NCI-H510A treated with DMSO at 0.1 percent for 48 hours (cell line): ENCODE data around the gene DISP2.

Experiments used
- DNase-seq: peaks from one replicate; lab custom pipeline; 2025; lab: John Stamatoyannopoulos, UW

DISP2 gene

GRCh38 chr15:40328751-40329150 is 29.3 kb upstream of the DISP2 start:
- no peak for DNase-seq

DNA sequence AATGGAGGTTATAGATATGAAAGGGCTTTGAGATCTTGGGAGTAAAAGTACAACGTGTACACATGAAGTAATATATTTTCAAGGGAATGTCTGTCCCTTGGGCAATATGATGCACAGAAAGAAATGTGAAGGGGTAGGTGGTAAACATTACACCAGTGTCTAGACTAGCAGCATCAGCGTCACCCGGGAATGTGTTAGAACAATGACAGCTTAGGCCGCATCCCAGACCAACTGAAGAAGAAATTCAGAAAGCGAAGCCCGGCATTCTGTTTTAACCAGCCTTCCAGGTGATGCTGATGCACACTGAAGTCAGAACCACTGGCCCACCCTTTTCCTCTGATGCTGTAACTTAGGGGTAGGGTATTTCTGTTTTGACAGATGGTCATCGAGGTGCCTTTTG is 28.2 kb upstream of the DISP2 start:
- no peak for DNase-seq

DNA sequence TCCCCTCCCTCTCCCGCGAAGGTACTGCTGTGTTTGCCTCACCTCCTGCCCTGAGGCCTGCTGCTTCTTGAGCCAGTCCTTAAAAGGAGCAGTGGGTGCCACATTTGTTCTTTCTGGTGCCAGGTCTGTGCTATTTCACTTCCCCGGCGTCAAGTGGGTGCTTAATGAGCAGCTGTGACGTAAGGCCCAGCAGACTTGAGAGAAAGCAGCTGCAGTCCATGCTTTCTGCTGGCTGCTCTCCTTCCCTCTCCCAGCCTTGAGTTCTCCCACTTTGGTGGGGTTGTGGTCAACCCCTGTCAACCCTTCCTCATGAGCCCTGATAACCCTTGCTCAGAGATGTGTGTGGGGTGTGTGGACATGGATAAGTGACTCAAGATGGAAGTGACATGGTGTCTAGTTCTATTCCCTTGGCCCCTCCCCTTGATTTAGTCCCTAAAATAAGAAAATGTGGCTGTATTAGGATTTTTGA is 27.6 kb upstream of the DISP2 start:
- peak; percentile 74 for DNase-seq

DNA sequence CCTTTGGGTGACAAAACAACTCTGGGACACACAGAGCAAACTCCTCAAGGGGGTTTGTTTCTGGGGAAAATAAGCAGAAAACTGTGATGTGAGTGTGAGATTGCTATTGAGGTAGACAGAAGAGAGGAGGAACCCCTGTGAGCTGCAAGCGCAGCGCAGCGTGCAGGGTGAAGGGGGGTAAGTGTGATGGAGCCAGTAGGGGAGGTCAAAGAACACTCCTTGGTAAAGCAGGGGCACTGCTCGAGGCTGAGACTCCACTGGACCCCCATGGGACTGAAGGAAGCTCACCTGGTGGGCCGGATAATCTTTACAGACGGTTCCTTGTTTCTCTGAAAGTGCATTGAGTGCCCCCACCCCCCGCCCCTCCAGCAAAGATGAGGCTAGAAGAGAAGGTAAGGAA is 27.0 kb upstream of the DISP2 start:
- no peak for DNase-seq

GRCh38 chr15:40331637-40332036 is 26.4 kb upstream of the DISP2 start:
- DNase-seq, result no peak

DNA sequence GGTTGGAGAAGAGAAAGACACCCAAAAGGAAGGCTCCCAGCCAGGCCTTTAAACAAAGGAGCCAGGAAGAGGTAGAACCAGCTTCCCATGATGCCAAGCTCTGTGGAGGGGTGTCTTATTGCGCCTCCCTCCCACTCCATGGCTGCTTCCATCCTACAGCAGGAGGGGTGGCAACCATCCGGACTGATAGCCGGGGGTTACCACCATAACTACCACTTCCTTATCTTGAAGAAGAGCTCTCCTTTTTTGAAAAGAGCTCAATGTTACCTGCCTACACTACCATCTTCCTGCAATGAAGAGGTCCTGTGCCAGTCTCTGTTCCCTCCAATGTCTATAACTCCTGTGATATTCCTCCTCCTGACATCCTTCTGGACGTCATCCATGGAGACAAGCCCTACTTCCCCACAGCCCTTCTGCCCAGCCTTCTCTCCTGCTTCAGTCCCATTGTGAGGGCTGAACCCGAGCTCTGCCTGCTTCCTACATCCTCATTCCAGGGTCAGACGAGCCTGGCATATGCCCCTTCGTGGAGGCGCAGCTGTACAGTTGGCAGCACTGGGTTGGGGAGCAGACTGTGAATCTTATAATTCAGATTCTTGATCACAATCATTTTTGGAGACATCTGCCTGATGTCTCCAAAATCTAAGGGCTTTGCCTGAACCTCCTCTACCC is 25.8 kb upstream of the DISP2 start:
- DNase-seq, result no peak

GRCh38 chr15:40333922-40334492 is 24.0 kb upstream of the DISP2 start:
- peak; percentile 32 for DNase-seq

DNA sequence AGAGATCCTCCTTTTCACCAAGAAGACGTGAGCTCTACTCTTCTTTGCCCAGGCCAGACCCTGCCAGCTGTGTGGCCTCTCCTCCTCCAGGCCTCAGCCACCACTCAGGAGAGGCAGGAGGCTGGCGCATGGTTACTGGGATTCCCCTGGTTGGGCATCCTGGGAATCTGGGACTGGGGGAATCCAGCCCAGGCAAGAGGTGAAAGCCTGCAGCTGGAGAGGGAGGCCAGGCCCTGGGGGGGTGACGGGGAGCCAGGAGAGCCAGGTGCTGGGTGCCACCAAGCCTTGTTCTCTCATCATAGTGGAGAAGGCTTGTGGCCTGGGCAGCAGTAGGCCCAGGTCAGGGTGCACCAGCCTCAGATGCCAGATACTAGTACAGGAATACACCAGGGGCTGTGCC is 23.5 kb upstream of the DISP2 start:
- DNase-seq, result no peak

DNA sequence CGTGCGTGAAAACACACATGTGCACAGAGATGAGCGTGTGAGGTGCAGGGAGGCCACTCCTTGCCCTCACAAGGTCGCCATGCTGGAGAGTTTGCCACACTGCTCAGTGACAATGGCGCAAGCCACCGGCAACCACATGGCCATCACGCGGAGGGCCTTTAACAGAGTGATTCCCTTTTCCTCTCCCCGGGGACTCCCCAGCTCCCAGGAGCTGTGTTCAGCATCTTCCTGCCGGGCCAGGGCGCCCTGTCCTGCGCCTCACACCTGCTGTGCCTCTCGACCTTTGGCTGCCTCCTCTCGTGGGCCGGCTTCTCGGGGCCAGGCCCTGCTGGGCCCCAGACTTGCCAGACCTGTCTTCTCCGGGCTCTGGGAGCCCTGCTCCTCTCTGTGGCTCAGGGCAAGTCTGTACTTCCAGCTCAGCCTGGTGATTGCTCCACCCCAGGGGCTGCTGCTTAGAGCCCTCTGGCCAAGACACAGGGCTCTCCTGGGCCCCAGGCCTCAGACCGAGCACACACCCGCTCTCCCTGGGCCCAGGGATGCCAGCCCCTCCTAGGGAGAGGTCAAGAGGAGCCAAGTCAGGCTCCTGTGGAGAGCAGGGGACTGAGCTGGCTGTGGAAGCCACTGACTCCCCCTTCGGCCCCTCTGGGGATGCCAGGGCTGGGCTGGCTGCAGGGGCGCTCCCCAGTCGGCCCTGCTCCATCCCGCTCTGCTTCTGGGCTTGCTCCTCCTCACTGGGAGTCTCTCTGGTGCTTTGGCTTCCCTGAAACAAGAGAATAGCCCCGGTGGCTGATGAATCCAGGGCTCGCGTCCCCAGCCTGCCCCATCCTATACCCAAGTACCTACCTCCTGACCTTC is 22.9 kb upstream of the DISP2 start:
- peak; percentile 10 for DNase-seq

DNA sequence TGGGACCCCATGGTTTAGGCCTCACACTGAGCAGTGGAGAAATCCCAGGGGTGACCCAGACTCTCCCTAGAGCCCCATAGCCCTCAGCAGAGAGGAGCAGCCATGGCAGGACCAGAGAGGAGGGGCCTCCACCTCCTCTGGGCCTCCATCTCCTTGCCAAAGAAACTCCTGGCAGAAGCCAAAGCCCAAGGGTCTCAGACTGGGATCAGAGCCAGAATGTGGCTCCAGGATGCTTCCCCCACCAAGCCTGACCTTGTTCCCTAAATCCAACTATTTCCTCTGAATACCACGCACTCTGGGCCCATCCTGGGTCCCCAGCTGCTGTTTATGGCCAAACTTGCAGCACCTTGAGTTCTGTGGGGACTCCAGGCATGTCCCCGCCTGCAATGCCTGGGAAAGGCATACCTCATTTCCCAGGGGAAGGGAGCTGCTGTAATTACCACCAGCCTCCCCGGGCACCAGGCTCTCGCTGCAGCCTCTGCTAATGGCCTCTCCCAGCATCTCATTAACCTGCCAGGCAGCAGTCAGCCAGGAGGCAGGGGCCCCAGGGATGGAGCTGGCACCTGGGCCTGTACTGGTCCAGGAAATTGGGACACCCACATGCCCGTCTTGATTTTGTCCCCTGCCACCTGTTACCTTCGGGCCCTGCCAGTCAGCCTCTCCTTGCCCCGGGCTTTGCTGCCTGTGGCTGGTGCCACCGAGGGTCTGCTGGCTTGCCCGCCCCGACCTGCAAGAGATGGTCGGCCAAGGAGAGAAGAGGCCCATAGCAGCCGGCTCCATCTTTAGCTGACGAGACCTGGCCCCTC is 21.9 kb upstream of the DISP2 start:
- DNase-seq, result no peak

DNA sequence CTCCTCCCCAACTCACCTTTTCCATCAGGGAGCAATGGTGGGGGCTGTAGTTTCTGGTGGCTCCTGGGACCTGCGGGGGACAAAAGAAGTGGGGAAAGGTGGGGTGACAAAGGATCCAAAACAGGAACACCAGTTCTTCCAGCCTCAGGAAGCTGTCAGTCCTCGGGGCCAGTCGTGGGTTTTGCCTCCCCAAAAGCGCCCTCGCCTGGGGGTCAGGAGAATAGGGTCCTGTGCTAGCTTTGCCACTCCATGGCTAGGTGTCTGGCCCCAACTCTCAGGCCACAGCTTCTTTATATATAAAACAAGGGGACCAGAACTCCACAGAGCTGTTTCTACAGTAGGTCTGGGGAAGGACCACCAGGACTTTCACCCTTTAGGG is 21.3 kb upstream of the DISP2 start:
- no peak for DNase-seq

- DNase-seq, result no peak
Measured at GRCh38 chr15:40337597-40337996, 20.4 kb upstream of the DISP2 start.

DNA sequence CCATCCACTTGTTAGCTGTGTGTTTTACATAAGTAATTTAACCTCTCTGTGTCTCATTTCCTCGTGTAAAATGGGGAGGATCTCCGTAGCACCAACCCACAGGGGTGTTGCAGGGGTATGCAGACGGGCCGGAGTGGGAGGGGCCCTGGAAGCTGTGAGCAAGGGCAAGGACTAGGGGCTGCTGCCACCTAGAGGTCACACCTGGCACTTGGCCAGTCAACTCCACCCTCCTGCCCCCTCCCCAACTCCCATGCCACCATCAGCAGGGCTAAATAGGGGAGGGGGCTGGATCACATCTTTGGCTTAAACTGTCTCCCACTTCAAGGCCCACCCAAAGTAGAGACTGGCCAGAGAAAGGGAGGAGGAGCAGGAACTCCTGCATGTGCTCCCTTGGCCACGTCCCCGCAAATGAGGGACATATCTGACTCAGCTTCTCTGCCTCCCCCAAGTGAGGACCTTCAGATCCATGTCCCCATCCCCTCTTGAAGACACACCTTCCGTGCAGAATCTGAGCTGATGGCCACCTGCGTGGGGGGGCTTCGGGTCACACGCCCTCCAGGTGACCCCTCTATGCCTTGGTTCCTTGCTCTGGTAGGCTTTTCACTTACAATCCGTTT is 19.9 kb upstream of the DISP2 start:
- DNase-seq, result peak; percentile 44

DNA sequence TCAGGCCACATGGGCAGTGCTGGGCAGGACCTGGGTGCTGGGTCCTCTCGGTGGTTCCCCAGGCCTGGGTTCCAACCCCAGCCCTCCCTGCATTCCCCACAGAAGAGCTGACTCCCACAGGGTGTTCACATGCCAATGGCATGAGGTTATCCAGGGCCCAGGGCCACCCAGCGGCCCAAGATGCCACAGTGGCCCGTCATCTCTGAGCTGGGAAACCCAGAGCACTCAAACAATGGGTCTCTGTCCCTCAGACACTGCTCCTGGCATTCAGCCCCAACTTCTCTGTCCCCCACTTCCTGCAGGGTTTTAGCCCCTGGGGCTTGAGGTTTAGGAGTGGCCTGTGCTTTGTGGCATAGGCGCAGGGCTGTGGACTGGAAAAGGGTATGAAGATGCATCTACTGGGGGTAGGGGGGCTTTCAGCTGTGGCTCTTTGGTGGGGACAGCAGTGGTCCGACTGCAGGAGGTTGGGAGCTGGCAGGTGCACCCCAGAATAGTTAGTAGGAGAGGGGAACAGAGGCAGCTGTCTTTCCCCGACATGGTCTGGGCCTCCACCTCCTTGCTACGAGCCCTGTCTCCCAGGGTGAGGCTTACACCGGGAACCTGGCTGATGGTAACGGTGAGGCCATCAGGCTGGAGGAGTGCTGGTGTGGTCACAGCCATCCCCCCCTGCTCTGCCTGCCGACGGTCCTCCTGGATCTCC is 18.9 kb upstream of the DISP2 start:
- no peak for DNase-seq

- DNase-seq, result no peak
Measured at GRCh38 chr15:40339621-40339945, 18.4 kb upstream of the DISP2 start.

DNA sequence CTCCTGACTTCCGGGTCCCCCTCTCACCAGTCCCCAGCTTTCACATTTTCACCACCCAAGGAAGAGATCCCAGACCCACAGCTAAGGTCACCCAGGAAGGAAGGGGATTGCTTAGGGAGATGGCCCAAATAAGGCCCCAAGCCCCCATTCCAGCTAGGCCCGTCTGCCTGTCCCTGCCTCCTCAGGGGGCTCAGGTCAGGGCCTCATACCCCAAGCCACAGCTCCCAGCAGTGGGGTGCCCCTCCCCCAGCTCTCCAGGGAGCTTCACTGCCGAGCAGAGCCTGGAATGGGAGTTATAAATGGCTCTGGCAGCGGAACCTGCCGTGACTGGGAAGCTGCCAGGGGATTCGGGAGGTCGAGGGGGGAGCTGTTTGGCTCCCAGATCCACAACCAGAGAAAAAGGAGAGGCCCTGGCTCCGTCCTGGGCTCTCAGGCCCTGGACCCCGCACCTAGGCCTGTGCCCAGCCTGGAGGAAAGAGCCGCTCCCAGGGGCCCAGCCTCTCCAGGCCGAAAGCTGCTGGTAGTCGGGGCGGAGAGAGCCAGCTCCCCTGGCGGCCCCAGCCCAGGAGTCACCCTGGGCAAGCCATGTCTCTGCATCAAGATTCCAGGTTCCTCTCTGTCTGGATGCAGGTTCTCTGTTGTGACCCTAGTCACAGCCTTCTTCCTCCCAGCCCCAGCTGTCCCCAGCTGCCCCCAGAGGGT is 17.8 kb upstream of the DISP2 start:
- DNase-seq, result no peak

GRCh38 chr15:40340740-40341400 is 17.1 kb upstream of the DISP2 start, which contains the start of gene CCDC9B:
Gene CCDC9B (minus strand): TSS chr15:40340939. CDS start chr15:40340819, 120 bp downstream.
- peak; percentile 84 for DNase-seq

DNA sequence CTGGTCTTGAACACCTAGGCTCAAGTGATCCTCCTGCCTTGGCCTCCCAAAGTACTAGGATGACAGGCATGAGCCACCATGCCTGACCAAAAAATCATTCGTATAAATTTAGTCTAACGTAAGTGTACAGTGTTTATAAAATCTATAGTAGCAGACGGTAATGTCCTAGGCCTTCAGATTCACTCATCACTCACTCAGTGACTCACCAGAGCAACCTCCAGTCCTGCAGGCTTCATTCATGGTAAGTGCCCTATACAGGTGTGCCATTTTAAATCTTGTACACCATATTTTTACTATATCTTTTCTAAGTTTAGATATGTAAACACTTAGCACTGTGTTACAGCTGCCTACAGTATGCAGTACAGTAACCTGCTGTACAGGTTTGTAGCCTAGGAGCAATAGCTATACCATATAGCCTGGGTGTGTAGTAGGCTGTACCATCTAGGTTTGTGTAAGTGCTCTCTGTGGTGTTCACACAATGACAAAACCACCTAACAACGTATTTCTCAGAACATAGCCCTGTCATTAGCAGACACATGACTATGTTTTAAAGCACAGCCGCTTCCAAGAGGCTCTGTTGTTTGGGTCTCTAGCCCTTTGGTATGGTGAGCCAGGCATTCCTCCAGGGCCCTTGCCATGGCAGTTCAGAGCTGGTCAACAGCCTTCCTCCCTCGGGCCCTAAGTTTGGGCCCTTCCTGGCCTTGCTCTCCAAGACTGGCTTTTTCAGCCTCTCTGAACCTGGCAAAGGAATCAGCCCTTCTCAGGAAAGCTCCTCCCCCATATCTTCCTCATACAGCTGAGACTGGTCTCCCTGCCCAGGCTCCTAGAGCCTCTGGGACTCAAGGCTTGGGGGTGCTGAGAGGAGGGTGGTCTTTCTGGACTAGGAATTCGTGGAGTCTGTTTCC is 15.4 kb upstream of the DISP2 start:
- peak; percentile 44 for DNase-seq

- no peak for DNase-seq
Measured at GRCh38 chr15:40343512-40343911, 14.5 kb upstream of the DISP2 start.
